Small intestine (tissue), 7 donors: ENCODE measurements around the gene TPTE. TPM values are rescaled to one million over a fixed set of nuclear protein-coding genes. Genes with fewer than 3 reads are reported as not detected.
"Not testable (repeated sequence)": the region's sequence is repeated elsewhere in the genome, so short reads cannot be mapped to it uniquely, and the experiment has no call there.

Source experiments
- DNase-seq, 2 donors: peaks; one replicate each; pipeline versions ENCODE4 v3.0.0 to v3.0.0-alpha.2; 2013
- FAIRE-seq: peaks from 2 replicates; lab custom pipeline; 2012; peaks lifted over from hg19 to GRCh38; lab: Jason Lieb, UNC
- H3K27ac ChIP-seq, 3 donors: one replicate each; pipeline ENCODE4 v1.5.1; 2013; ENCODE audit warnings: low read length in 2 of 3, mild to moderate bottlenecking in 2 of 3, control low read depth in 1 of 3, inconsistent platforms in 1 of 3, low read depth in 1 of 3, moderate library complexity in 1 of 3
- H3K27me3 ChIP-seq, 3 donors: one replicate each; pipeline ENCODE4 v1.6.1; 2013; ENCODE audit warnings: low read length in 3 of 3, inconsistent platforms in 1 of 3; ENCODE audit not compliant: control insufficient read depth in 3 of 3, insufficient read depth in 3 of 3
- H3K36me3 ChIP-seq, 3 donors: one replicate each; pipeline ENCODE4 v1.6.1; 2013; ENCODE audit warnings: low read length in 3 of 3, inconsistent platforms in 1 of 3, low read depth in 1 of 3, mild to moderate bottlenecking in 1 of 3, moderate library complexity in 1 of 3; ENCODE audit not compliant: control insufficient read depth in 3 of 3, insufficient read depth in 2 of 3
- H3K4me1 ChIP-seq, 3 donors: one replicate each; pipeline ENCODE4 v1.6.1; 2013; ENCODE audit warnings: low read length in 2 of 3, inconsistent platforms in 1 of 3, low read depth in 1 of 3, mild to moderate bottlenecking in 1 of 3, moderate library complexity in 1 of 3; ENCODE audit not compliant: control insufficient read depth in 3 of 3, insufficient read depth in 2 of 3
- H3K4me3 ChIP-seq, 3 donors: one replicate each; pipeline ENCODE4 v1.5.1; 2013; ENCODE audit warnings: low read length in 3 of 3, control low read depth in 1 of 3, inconsistent platforms in 1 of 3, low read depth in 1 of 3, mild to moderate bottlenecking in 1 of 3, moderate library complexity in 1 of 3
- H3K9me3 ChIP-seq, 2 donors: one replicate each; pipeline ENCODE4 v1.6.1; 2013; ENCODE audit warnings: low read depth in 1 of 2, low read length in 1 of 2; ENCODE audit not compliant: control insufficient read depth in 2 of 2, insufficient read depth in 1 of 2
- WGBS, 3 donors: extraction: QIAGEN DNeasy Blood & Tissue Kit; methylation state at CpG; one replicate each; pipeline ENCODE4 v1.1.7; 2013; 5-methylcytosine and 5-hydroxymethylcytosine counted together
- polyA plus RNA-seq, 4 donors: library from polyadenylated mRNA; stranded (reverse) in 3 of 4; unstranded in 1 of 4; fragments of 200-250 nt in 3 of 4; fragments of 120-200 nt in 1 of 4; gene quantifications; one replicate each; pipeline versions ENCODE4 v1.2.1 to v1.2.3, GENCODE V29; 2013
- donor health status: healthy with polysubstance abuse.
- donor health status: control.
- donor health status: control.
- donor health status: Bipolar disorder and iron deficiency.
- donor health status: healthy.

TPTE gene
- polyA plus RNA-seq, 4 donors: not detected

GRCh38 chr21:10630829-10631228 lies 109.4 kb downstream of the TPTE start:
- not testable (repeated sequence) for H3K36me3 ChIP-seq, H3K27me3 ChIP-seq, H3K27ac ChIP-seq, FAIRE-seq, H3K4me3 ChIP-seq, DNase-seq, H3K4me1 ChIP-seq
- WGBS, 3 donors: 64 to 70% (median 70%) methylated on average over 6 of the region's 6 CpGs
- H3K9me3 ChIP-seq: peaks cover 6 to 11% of the 10 kb centered on the region in 2 donors

- not testable (repeated sequence) for DNase-seq, H3K36me3 ChIP-seq, H3K27ac ChIP-seq, H3K27me3 ChIP-seq, H3K4me1 ChIP-seq, FAIRE-seq, H3K4me3 ChIP-seq
- peaks cover 6 to 11% of the 10 kb centered on the region in 2 donors for H3K9me3 ChIP-seq
- 56 to 61% (median 60%) methylated on average over 5 of the region's 5 CpGs for WGBS, 3 donors
Observed at GRCh38 chr21:10631316-10631715, 109.9 kb downstream of the TPTE start.

GRCh38 chr21:10638144-10638543 lies 116.8 kb downstream of the TPTE start:
- DNase-seq, FAIRE-seq, H3K4me3 ChIP-seq, H3K27ac ChIP-seq, H3K27me3 ChIP-seq, H3K36me3 ChIP-seq, H3K4me1 ChIP-seq: not testable (repeated sequence)
- peaks cover 7 to 24% of the 10 kb centered on the region in 2 donors for H3K9me3 ChIP-seq
- WGBS, 3 donors: 59 to 63% (median 61%) methylated on average over 9 of the region's 9 CpGs

- WGBS, 3 donors: 54 to 73% (median 61%) methylated on average over 4 of the region's 4 CpGs
- H3K36me3 ChIP-seq: no peaks in the 10 kb centered on the region
- DNase-seq: no peak
- no peak overlapping the region for H3K27ac ChIP-seq
- no peak overlapping the region for H3K4me3 ChIP-seq
- FAIRE-seq: no peak
- peaks cover 7 to 24% of the 10 kb centered on the region in 2 donors for H3K9me3 ChIP-seq
- no peaks in the 10 kb centered on the region for H3K4me1 ChIP-seq
- H3K27me3 ChIP-seq: no peaks in the 10 kb centered on the region
Observed at GRCh38 chr21:10639123-10639522, 117.7 kb downstream of the TPTE start.

- not testable (repeated sequence) for H3K4me1 ChIP-seq, H3K27ac ChIP-seq, DNase-seq, FAIRE-seq, H3K4me3 ChIP-seq, H3K36me3 ChIP-seq, H3K27me3 ChIP-seq
- peaks cover 7 to 24% of the 10 kb centered on the region in 2 donors for H3K9me3 ChIP-seq
Observed at GRCh38 chr21:10639746-10640145, 118.4 kb downstream of the TPTE start.

- no peak for DNase-seq
- Histone ChIP-seq H3K36me3 (no peaks in the 10 kb centered on the region), H3K27me3 (no peaks in the 10 kb centered on the region), H3K4me1 (no peaks in the 10 kb centered on the region), H3K9me3 (peaks cover 7 to 24% of the 10 kb centered on the region in 2 donors), H3K27ac (no peak overlapping the region), H3K4me3 (no peak overlapping the region)
- no peak for FAIRE-seq
- 38 to 45% (median 45%) methylated on average over 4 of the region's 4 CpGs for WGBS, 3 donors
Observed at GRCh38 chr21:10640446-10640845, 119.1 kb downstream of the TPTE start.

- FAIRE-seq (no peak), DNase-seq (no peak)
- Histone ChIP-seq H3K9me3 (peaks cover 7 to 24% of the 10 kb centered on the region in 2 donors), H3K4me1 (no peaks in the 10 kb centered on the region), H3K27ac (no peak overlapping the region), H3K27me3 (no peaks in the 10 kb centered on the region), H3K4me3 (no peak overlapping the region), H3K36me3 (no peaks in the 10 kb centered on the region)
- 50 to 76% (median 72%) methylated on average over 1 of the region's 1 CpG for WGBS, 3 donors
Observed at GRCh38 chr21:10641107-10641506, 119.7 kb downstream of the TPTE start.

- H3K4me3 ChIP-seq, FAIRE-seq, H3K4me1 ChIP-seq, H3K27me3 ChIP-seq, H3K36me3 ChIP-seq, DNase-seq, H3K27ac ChIP-seq: not testable (repeated sequence)
- WGBS, 3 donors: 40 to 43% (median 40%) methylated on average over 4 of the region's 5 CpGs
- peaks cover 2 to 11% of the 10 kb centered on the region in 2 donors for H3K9me3 ChIP-seq
Observed at GRCh38 chr21:10645667-10646066, 124.3 kb downstream of the TPTE start.
